ENCODE measurements around the gene MBP. TPM values are rescaled to one million over a fixed set of nuclear protein-coding genes. Genes with fewer than 3 reads are reported as not detected.

The MBP gene
- total RNA-seq, 2 experiments from 2014 or later, result 13.5 to 28.9 TPM

GRCh38 chr18:77140030-77140429 is 7.4 kb upstream of the MBP start:
- H3K9me2 ChIP-seq (ENCODE audit: insufficient read depth, low read length), result no peaks in the 10 kb centered on the region
- BruUV-seq (replicated peaks), result no TSS peak
- H3K9me3 ChIP-seq (ENCODE audit: low read length), result no peaks in the 10 kb centered on the region
- H4K20me1 ChIP-seq (ENCODE audit: insufficient read depth, low read length), result no peaks in the 10 kb centered on the region
- CTCF ChIA-PET (ENCODE audit: unreplicated experiment), result no interaction called here
- no peaks in the 10 kb centered on the region for H3K79me2 ChIP-seq (ENCODE audit: insufficient read depth, low read depth, low read length)
- DNase-seq (ENCODE audit: low spot score), result no peak
- no peak overlapping the region for H2AFZ ChIP-seq (ENCODE audit: low read length)
- no peak overlapping the region for H3K4me2 ChIP-seq (ENCODE audit: low read length)
- TF ChIP-seq, protein P1, sequence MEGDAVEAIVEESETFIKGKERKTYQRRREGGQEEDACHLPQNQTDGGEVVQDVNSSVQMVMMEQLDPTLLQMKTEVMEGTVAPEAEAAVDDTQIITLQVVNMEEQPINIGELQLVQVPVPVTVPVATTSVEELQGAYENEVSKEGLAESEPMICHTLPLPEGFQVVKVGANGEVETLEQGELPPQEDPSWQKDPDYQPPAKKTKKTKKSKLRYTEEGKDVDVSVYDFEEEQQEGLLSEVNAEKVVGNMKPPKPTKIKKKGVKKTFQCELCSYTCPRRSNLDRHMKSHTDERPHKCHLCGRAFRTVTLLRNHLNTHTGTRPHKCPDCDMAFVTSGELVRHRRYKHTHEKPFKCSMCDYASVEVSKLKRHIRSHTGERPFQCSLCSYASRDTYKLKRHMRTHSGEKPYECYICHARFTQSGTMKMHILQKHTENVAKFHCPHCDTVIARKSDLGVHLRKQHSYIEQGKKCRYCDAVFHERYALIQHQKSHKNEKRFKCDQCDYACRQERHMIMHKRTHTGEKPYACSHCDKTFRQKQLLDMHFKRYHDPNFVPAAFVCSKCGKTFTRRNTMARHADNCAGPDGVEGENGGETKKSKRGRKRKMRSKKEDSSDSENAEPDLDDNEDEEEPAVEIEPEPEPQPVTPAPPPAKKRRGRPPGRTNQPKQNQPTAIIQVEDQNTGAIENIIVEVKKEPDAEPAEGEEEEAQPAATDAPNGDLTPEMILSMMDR (conservative IDR thresholded peaks at IDR 0.05; ENCODE audit: low read length), result no peak
- TF ChIP-seq EZH2phosphoT487 (IDR thresholded peaks at IDR 0.05; ENCODE audit: borderline replicate concordance, low read depth, low read length), result no peak
- H3K36me3 ChIP-seq (ENCODE audit: insufficient read depth, low read length), result no peaks in the 10 kb centered on the region; the same call in 1 of the 2 replicates
- peaks cover 7% of the 10 kb centered on the region for H3K4me1 ChIP-seq (ENCODE audit: insufficient read depth, low read length, poor library complexity, severe bottlenecking)
- intact Hi-C loops (cut with micrococcal nuclease; ENCODE audit: unreplicated experiment), result no loop called here
- no peak overlapping the region for H3K4me3 ChIP-seq (ENCODE audit: low read depth, low read length, poor library complexity, severe bottlenecking)
- H3K27ac ChIP-seq (ENCODE audit: low read depth, low read length, poor library complexity, severe bottlenecking), result no peak overlapping the region
- POLR2A ChIA-PET, result interaction anchor here (0.6 kb wide), 1 partner anchor 170 kb away, joined by 3 read pairs; no protein-coding TSS in a partner anchor

DNA sequence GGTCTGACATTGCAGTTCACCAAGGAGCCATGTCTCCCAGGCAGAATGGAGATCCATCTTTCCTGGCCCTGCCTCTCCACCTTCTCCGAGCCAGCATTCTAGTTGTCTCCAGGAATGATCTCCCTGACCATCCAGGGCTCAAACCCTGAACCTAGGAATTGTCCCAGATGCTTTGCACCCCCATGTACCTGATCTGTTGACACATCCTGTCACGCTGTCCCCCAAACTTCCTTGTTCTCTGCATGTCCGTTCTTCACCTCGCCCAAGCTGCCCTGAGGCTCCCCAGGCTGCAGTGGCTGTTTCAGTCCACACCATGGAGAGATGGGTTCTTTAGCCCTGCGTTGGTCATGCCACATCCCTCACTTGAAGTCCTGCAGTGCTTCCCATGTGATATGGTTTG is 7.0 kb upstream of the MBP start:
- intact Hi-C loops (cut with micrococcal nuclease; ENCODE audit: unreplicated experiment), result no loop called here
- Histone ChIP-seq H2AFZ (ENCODE audit: low read length) (no peak overlapping the region), H3K36me3 (ENCODE audit: insufficient read depth, low read length) (no peaks in the 10 kb centered on the region; the same call in 1 of the 2 replicates), H3K79me2 (ENCODE audit: insufficient read depth, low read depth, low read length) (no peaks in the 10 kb centered on the region), H3K4me2 (ENCODE audit: low read length) (no peak overlapping the region), H3K9me2 (ENCODE audit: insufficient read depth, low read length) (no peaks in the 10 kb centered on the region), H3K27ac (ENCODE audit: low read depth, low read length, poor library complexity, severe bottlenecking) (no peak overlapping the region), H3K4me1 (ENCODE audit: insufficient read depth, low read length, poor library complexity, severe bottlenecking) (peaks cover 7% of the 10 kb centered on the region), H3K4me3 (ENCODE audit: low read depth, low read length, poor library complexity, severe bottlenecking) (no peak overlapping the region), H4K20me1 (ENCODE audit: insufficient read depth, low read length) (no peaks in the 10 kb centered on the region), H3K9me3 (ENCODE audit: low read length) (no peaks in the 10 kb centered on the region)
- TF ChIP-seq, protein P1 (conservative IDR thresholded peaks at IDR 0.05; ENCODE audit: low read length), result no peak
- no peak for TF ChIP-seq EZH2phosphoT487 (IDR thresholded peaks at IDR 0.05; ENCODE audit: borderline replicate concordance, low read depth, low read length)
- DNase-seq (ENCODE audit: low spot score), result no peak
- POLR2A ChIA-PET, result interaction anchor here (0.6 kb wide), 1 partner anchor 169 kb away, joined by 3 read pairs; no protein-coding TSS in a partner anchor
- BruUV-seq (replicated peaks), result no TSS peak
- CTCF ChIA-PET (ENCODE audit: unreplicated experiment), result no interaction called here

GRCh38 chr18:77138270-77138669 is 5.7 kb upstream of the MBP start:
- Histone ChIP-seq H3K4me1 (ENCODE audit: insufficient read depth, low read length, poor library complexity, severe bottlenecking) (peaks cover 14% of the 10 kb centered on the region), H3K4me2 (ENCODE audit: low read length) (no peak overlapping the region), H3K79me2 (ENCODE audit: insufficient read depth, low read depth, low read length) (no peaks in the 10 kb centered on the region), H3K36me3 (ENCODE audit: insufficient read depth, low read length) (no peaks in the 10 kb centered on the region; the same call in 1 of the 2 replicates), H4K20me1 (ENCODE audit: insufficient read depth, low read length) (no peaks in the 10 kb centered on the region), H3K9me3 (ENCODE audit: low read length) (no peaks in the 10 kb centered on the region), H3K4me3 (ENCODE audit: low read depth, low read length, poor library complexity, severe bottlenecking) (no peak overlapping the region), H3K9me2 (ENCODE audit: insufficient read depth, low read length) (no peaks in the 10 kb centered on the region), H3K27ac (ENCODE audit: low read depth, low read length, poor library complexity, severe bottlenecking) (no peak overlapping the region), H2AFZ (ENCODE audit: low read length) (no peak overlapping the region)
- DNase-seq (ENCODE audit: low spot score), result no peak
- ChIA-PET CTCF (ENCODE audit: unreplicated experiment) (no interaction called here), POLR2A (interaction anchor here (0.5 kb wide), 1 partner anchor 40 kb away, joined by 3 read pairs; no protein-coding TSS in a partner anchor)
- BruUV-seq (replicated peaks), result no TSS peak
- no peak for TF ChIP-seq EZH2phosphoT487 (IDR thresholded peaks at IDR 0.05; ENCODE audit: borderline replicate concordance, low read depth, low read length)
- TF ChIP-seq, protein P1 (conservative IDR thresholded peaks at IDR 0.05; ENCODE audit: low read length), result no peak
- intact Hi-C loops (cut with micrococcal nuclease; ENCODE audit: unreplicated experiment), result no loop called here

All from OCI-LY7 (cell line).